Heart left ventricle (tissue), 13 donors: ENCODE measurements around the gene DBH.

Source experiments
- POLR2A ChIP-seq, 2 donors: fragments of 450-650 bp; IDR thresholded peaks; one replicate each; pipeline ENCODE4 v1.6.1; 2017; ENCODE audit warnings: antibody characterized with exemption in 2 of 2, mild to moderate bottlenecking in 2 of 2, moderate library complexity in 2 of 2
- TF ChIP-seq, protein P1 (sequence below), 12 donors: fragments of 200-600 bp; sonication (generic) in 4 of 12; IDR thresholded peaks; one replicate each; pipeline versions ENCODE4 v1.5.0 to v1.8.0; 2018 to 2022; ENCODE audit warnings: antibody characterized with exemption in 12 of 12, mild to moderate bottlenecking in 5 of 12
- donor health status: ischemic (EF 13 %, LVEDD 7.1; RV severe dilation, severe dysfunction).
- donor health status: DM: no; HTN: yes; CAD: no.
- donor health status: DM: no; HTN: no; CAD: no.
- donor health status: ischemic (EF 25% LVEDD 6.9; RV normal size, moderate dysfunction).
- donor health status: ischemic (EF 25% LVEDD 5.7; RV mildly dilated, moderate dysfunction).
- donor health status: ischemic (EF 35%, LVEDD 5.7; RV mildly dilated, moderate dysfunction).
- donor health status: nonischemic (EF 11% LVEDD 7.7; RV severe dilation, severe dysfunction).
- donor health status: DM: yes; HTN: yes; CAD: no.
- donor health status: PGD.
- donor health status: ischemic (EF 29% LVEDD 5.4; RV normal size, mild dysfunction).
- donor health status: nonischemic (EF 23%, LVEDD 6.1; RV moderate dilation, normal function).

DNA sequence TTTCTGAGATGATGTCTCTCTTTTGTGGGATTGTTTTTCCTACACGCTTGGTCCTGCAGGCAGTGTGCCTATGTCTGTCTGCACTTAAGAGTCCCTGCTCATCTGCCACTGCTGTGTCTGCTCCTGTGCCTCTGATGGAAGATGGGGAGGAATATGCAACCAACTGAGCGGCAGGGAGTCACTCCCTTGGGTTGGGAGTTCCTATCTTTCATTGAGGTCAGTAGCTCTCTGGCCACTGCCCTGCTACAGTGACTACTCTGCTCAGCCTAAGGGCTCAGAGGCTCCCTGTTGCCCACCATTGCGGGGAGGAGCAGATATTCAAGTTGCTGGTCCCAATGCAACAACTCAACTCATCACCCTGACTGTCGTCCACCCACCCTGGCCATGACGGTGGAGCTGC lies 13.6 kb upstream of the DBH start:
- TF ChIP-seq, protein P1, sequence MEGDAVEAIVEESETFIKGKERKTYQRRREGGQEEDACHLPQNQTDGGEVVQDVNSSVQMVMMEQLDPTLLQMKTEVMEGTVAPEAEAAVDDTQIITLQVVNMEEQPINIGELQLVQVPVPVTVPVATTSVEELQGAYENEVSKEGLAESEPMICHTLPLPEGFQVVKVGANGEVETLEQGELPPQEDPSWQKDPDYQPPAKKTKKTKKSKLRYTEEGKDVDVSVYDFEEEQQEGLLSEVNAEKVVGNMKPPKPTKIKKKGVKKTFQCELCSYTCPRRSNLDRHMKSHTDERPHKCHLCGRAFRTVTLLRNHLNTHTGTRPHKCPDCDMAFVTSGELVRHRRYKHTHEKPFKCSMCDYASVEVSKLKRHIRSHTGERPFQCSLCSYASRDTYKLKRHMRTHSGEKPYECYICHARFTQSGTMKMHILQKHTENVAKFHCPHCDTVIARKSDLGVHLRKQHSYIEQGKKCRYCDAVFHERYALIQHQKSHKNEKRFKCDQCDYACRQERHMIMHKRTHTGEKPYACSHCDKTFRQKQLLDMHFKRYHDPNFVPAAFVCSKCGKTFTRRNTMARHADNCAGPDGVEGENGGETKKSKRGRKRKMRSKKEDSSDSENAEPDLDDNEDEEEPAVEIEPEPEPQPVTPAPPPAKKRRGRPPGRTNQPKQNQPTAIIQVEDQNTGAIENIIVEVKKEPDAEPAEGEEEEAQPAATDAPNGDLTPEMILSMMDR (IDR thresholded peaks at IDR 0.05) = no peak
- no peak for TF ChIP-seq POLR2A (IDR thresholded peaks at IDR 0.05)
